Ecto neural progenitor cell (in vitro differentiated cells): Measurements from ENCODE around the gene CHCHD6.

Experiments
- DNase-seq: peaks from one replicate; pipeline ENCODE4 v3.0.0-alpha.2; 2018; ENCODE audit warnings: low spot score

CHCHD6 gene

DNA sequence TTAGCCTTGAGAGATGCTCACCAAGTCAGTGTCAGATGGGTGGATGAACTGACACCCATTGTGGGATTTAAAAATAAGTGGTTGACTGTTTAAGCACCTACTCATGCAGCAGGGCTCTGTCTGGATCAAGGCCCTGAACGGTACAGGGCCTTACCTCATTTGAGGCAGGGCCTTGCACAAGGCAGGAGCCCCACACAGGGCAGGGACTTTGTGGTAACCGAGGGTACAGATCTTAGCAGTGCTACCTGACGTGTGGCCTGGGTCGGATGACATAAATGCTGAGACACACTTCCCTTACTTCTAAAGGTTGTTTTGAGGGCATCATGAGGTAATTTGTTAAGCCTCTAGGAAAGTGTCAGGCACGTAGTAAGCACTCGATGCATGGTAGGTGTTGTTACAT, 219.4 kb downstream of the CHCHD6 start:
- DNase-seq, result no peak

GRCh38 chr3:126923895-126924294, 219.9 kb downstream of the CHCHD6 start:
- no peak for DNase-seq

DNA sequence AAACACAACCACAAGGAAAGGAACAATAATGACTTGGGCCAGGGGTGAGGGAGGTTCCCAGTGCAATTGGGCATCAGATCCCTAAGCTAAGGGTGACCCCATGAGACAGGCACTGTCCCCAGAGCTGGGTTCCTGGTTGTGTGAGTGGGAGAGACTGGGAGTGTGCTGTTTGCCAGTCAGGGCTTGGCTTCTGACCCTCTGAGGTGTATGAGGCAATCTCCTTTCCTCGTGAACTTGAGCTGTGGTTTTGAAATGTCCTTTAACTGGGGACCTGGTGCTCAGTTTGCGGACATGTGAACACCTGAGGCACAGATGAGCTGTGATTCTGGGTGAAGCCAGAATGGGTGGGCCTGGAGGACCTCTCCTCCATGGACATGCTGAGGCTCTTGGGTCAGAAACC, 220.4 kb downstream of the CHCHD6 start:
- no peak for DNase-seq

GRCh38 chr3:126925411-126926171, 221.6 kb downstream of the CHCHD6 start:
- no peak for DNase-seq

- DNase-seq, result no peak
These were observed 222.8 kb downstream of the CHCHD6 start for GRCh38 chr3:126926684-126927400.

- no peak for DNase-seq
These were observed 223.3 kb downstream of the CHCHD6 start for GRCh38 chr3:126927401-126927750.

- no peak for DNase-seq
These were observed 223.8 kb downstream of the CHCHD6 start for GRCh38 chr3:126927846-126928245.

- DNase-seq, result no peak
These were observed 225.0 kb downstream of the CHCHD6 start for GRCh38 chr3:126928921-126929474.

- no peak for DNase-seq
These were observed 227.0 kb downstream of the CHCHD6 start for GRCh38 chr3:126930936-126931600.

- DNase-seq, result no peak
These were observed 227.8 kb downstream of the CHCHD6 start for GRCh38 chr3:126931806-126932187.

- DNase-seq, result no peak
These were observed 228.3 kb downstream of the CHCHD6 start for GRCh38 chr3:126932188-126932931.

- no peak for DNase-seq
These were observed 230.0 kb downstream of the CHCHD6 start for GRCh38 chr3:126934031-126934531.

DNA sequence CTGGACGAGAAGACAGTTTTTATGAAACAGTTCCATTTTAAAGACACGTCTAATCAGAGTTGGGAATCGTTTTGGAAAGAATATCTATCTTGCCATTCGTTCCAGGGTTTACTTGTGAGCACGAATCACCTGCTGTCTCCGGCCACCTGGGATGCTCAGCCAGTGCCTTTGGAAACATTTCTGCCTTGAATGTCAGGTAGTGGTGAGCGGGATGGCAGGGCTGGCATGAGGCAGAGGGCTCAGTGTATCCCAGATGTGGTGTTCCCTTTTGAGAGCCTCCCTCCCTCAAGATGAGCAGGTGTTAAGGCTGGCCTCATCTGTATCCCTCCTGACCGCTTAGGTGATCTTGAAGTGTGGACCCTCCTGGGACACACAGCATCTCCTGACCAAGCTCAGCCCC, 231.0 kb downstream of the CHCHD6 start:
- no peak for DNase-seq

- no peak for DNase-seq
These were observed 231.9 kb downstream of the CHCHD6 start for GRCh38 chr3:126935756-126936509.

GRCh38 chr3:126936853-126937425, 232.9 kb downstream of the CHCHD6 start:
- DNase-seq, result no peak

DNA sequence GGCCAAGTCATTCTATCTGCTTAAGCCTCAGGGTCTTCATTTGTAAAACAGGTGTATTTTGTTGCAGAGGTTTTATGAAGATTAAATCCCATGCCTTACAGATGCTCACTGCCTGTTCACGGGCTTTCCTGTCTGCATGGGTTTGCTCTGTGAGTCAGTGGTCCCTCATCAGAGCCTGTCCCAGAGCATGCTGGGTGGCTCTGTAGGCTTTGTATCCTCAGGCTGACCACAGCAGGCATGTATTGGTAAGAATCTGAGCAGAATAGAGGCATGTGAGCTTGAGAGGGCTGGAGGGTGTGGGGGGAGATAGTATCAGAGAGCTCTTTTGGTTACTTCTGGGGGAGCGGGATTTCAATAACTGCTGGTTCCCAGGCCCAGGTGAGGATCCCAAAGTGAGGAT, 233.5 kb downstream of the CHCHD6 start:
- no peak for DNase-seq

DNA sequence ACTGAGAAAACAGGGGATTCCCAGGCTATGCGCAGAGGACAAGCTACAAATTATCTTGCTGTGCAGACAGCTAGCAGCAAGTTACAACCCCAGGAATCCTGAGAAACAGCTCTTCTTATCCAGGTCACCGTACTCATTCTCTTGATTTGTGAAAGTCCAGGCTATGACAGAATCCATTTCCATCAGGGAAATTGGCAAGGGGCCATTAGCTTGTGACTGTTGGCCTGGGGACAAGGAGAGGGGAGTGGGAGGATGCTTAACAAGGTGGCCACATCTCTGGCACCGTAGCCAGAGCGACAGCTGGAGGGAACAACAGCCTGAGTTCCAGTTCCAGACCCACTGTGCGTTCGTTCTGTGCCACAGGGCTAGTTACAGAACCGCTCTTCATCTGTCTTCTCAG, 233.9 kb downstream of the CHCHD6 start:
- DNase-seq, result no peak

DNA sequence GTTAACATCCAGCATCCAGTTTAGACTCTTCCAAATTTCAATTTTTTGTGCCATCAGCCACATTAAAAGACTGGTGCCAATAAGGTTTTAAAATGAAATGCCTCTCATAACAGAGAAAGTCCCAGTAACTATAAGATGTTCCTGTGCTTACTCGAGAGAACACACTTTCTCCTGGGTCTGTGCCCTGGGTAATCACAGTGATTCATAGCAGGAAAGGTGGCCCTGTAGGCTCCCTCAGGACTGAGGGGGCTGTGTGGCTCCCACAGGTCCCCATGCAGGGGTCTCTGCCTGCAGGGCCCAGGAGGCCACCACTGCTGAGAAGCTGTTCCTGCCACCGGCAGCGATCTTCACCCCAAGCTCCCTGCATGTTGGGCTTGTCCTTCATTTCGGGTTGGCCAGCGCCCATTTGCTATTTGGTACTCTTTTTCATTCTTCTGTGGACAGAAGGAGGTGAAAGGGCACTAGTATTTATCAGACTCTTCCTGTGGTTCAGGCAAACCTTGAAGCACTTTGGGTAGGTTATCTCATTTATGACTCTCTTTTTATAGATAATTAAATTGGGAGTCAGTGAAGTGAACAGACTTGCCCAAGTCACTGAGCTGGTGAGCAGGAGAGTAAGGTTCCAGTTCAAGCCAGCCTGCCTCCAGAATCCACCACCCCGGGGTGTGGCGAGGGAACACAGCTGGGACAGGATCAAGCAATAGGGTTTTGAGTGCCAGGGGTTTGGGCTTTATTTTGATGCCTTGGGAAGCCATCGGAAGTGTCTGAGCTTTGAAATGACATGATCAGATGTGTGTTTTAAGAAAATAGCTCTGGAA, 234.7 kb downstream of the CHCHD6 start:
- DNase-seq, result no peak

DNA sequence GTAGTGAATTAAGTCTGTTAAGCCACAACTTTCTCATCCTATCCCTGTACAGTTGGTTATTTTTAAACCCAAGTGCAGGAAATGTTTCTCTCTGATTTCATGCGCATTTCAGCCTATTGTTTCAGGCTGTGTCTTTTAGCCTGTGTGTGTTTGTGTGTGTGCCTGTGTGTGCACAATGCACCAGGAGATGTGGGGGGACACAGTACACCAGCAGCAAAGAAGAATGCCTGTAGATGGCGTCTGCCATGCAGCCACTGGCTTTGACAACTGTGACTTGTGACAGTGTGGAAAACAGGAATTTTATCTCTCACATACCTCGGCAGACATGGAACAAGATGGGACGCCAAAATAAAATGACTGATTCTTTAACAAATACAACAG, 235.3 kb downstream of the CHCHD6 start:
- no peak for DNase-seq

- no peak for DNase-seq
These were observed 235.7 kb downstream of the CHCHD6 start for GRCh38 chr3:126939733-126940132.
